Measurements from ENCODE around the gene ACTRT2.

The ACTRT2 gene

GRCh38 chr1:3055051-3055450 is 33.8 kb downstream of the ACTRT2 start:
- DNase-seq (ENCODE audit: low read depth in 2 of 2), result no peak

- no peak for DNase-seq (ENCODE audit: low read depth in 2 of 2)
Observed at GRCh38 chr1:3056641-3057040, 35.4 kb downstream of the ACTRT2 start.

GRCh38 chr1:3058263-3059030 is 37.2 kb downstream of the ACTRT2 start:
- no peak for DNase-seq (ENCODE audit: low read depth in 2 of 2)

- DNase-seq (ENCODE audit: low read depth in 2 of 2), result no peak
Observed at GRCh38 chr1:3060127-3060526, 38.9 kb downstream of the ACTRT2 start.

GRCh38 chr1:3060601-3061551 is 39.6 kb downstream of the ACTRT2 start:
- DNase-seq (ENCODE audit: low read depth in 2 of 2), result no peak

GRCh38 chr1:3061566-3061965 is 40.3 kb downstream of the ACTRT2 start:
- DNase-seq (ENCODE audit: low read depth in 2 of 2), result no peak

GRCh38 chr1:3061981-3062615 is 40.8 kb downstream of the ACTRT2 start:
- DNase-seq (ENCODE audit: low read depth in 2 of 2), result no peak

GRCh38 chr1:3062616-3063378 is 41.5 kb downstream of the ACTRT2 start:
- no peak for DNase-seq (ENCODE audit: low read depth in 2 of 2)

GRCh38 chr1:3063379-3064295 is 42.4 kb downstream of the ACTRT2 start:
- DNase-seq (ENCODE audit: low read depth in 2 of 2), result no peak

- DNase-seq (ENCODE audit: low read depth in 2 of 2), result no peak
Observed at GRCh38 chr1:3064296-3064850, 43.1 kb downstream of the ACTRT2 start.

- DNase-seq (ENCODE audit: low read depth in 2 of 2), result no peak
Observed at GRCh38 chr1:3064901-3065300, 43.6 kb downstream of the ACTRT2 start.

GRCh38 chr1:3065396-3065795 is 44.1 kb downstream of the ACTRT2 start:
- no peak for DNase-seq (ENCODE audit: low read depth in 2 of 2)

- DNase-seq (ENCODE audit: low read depth in 2 of 2), result no peak
Observed at GRCh38 chr1:3065797-3066196, 44.5 kb downstream of the ACTRT2 start.

- DNase-seq (ENCODE audit: low read depth in 2 of 2), result no peak
Observed at GRCh38 chr1:3066250-3066711, 45.0 kb downstream of the ACTRT2 start.

GRCh38 chr1:3066826-3067225 is 45.6 kb downstream of the ACTRT2 start:
- DNase-seq (ENCODE audit: low read depth in 2 of 2), result no peak

- DNase-seq (ENCODE audit: low read depth in 2 of 2), result no peak
Observed at GRCh38 chr1:3067301-3067670, 46.0 kb downstream of the ACTRT2 start.

GRCh38 chr1:3067671-3068563 is 46.6 kb downstream of the ACTRT2 start:
- DNase-seq (ENCODE audit: low read depth in 2 of 2), result no peak

GRCh38 chr1:3068564-3069431 is 47.5 kb downstream of the ACTRT2 start, which contains the start of gene PRDM16:
TSS of gene PRDM16 (plus strand) at chr1:3069203. CDS start at chr1:3069260, 57 bp downstream.
- no peak for DNase-seq (ENCODE audit: low read depth in 2 of 2)
